Measurements from ENCODE around the gene MALSU1.

Gene MALSU1

GRCh38 chr7:23333671-23334246, 34.6 kb downstream of the MALSU1 start:
- ChIA-PET CTCF (interaction anchor here (0.7 to 0.9 kb wide), 4 partner anchors 12 to 896 kb away, joined by 3 to 4 read pairs (median 3); no protein-coding TSS in a partner anchor), POLR2A (ENCODE audit: low non-redundant PET) (no interaction called here)
- DNase-seq (ENCODE audit: low spot score): peak; percentile 81
- TF ChIP-seq CTCF (conservative IDR thresholded peaks at IDR 0.05; ENCODE audit: low read depth): no peak
- H3K27ac ChIP-seq: peak overlapping the region; percentile 93

DNA sequence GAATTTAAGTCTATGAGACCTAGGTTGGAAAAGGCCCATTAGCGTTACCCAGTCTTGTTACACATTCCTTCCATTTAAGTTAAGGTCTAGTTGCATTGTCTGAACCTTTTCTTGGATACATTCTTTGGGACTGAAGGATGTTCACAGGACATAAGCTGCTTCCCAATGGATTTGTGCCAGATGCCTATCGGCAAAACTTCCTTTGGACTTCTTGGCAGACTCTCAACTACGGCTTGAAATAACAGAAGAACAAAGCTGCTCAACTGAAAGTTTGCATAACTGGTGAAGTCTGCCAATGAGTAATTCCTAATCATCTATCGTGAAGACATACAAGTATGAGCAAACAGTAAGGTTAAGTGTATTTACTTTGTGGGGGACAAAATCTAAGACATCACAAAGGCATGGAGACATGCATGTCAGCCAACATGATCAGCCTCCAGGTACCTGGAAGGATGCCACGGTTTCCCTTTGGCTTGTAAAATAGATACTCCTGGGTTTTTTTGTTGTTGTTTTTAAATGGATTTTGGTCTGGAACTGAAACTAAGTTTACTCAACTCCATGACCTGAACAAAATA, 35.4 kb downstream of the MALSU1 start:
- no peak for TF ChIP-seq CTCF (conservative IDR thresholded peaks at IDR 0.05; ENCODE audit: low read depth)
- ChIA-PET CTCF (interaction anchor here (0.9 kb wide), 1 partner anchor 210 kb away, joined by 3 read pairs; no protein-coding TSS in a partner anchor), POLR2A (ENCODE audit: low non-redundant PET) (no interaction called here)
- H3K27ac ChIP-seq: peak overlapping the region; percentile 93
- DNase-seq (ENCODE audit: low spot score): peak; percentile 98

- no peak for DNase-seq (ENCODE audit: low spot score)
- POLR2A ChIA-PET (ENCODE audit: low non-redundant PET): no interaction called here
- CTCF ChIA-PET: interaction anchor here (0.7 to 0.9 kb wide), 2 partner anchors 144 to 209 kb away, joined by 3 read pairs; no protein-coding TSS in a partner anchor
Observed at GRCh38 chr7:23335136-23335535, 36.0 kb downstream of the MALSU1 start.

DNA sequence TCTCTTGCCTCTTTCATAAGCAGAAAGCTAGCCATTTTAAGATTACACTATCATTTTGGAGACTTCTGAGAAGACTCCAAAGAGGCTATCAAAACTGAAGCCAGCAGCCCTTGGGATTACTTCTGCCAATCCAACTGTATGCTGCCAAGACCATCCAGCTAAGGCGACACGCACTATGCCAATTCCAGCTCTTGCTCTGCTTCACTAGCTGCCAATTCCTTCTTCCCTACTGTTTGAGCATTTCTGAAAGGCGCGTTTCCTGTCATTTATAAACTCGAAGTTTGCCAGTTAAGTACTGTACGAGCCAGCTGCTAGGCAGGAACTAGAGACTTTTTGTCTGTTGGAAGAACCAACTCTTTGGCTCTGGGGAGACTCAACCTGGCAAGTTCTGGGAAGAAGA, 36.5 kb downstream of the MALSU1 start:
- no peak for DNase-seq (ENCODE audit: low spot score)
- TF ChIP-seq CTCF (conservative IDR thresholded peaks at IDR 0.05; ENCODE audit: low read depth): no peak
- peak overlapping the region; percentile 81 for H3K27ac ChIP-seq
- ChIA-PET CTCF (interaction anchor here (0.6 to 0.7 kb wide), 2 partner anchors 144 to 205 kb away, joined by 3 to 4 read pairs; no protein-coding TSS in a partner anchor), POLR2A (ENCODE audit: low non-redundant PET) (no interaction called here)

More at GRCh38 chr7:23335136-23335535, 36.0 kb downstream of the MALSU1 start:
- no peak for TF ChIP-seq CTCF (conservative IDR thresholded peaks at IDR 0.05; ENCODE audit: low read depth)
- H3K27ac ChIP-seq: peak overlapping the region; percentile 81

- POLR2A ChIA-PET (ENCODE audit: low non-redundant PET): no interaction called here
- CTCF ChIA-PET: interaction anchor here (0.6 kb wide), 1 partner anchor 204 kb away, joined by 4 read pairs; no protein-coding TSS in a partner anchor
- no peak for TF ChIP-seq CTCF (conservative IDR thresholded peaks at IDR 0.05; ENCODE audit: low read depth)
- peak overlapping the region; percentile 12; the same call in 1 of the 2 replicates for H3K27ac ChIP-seq
- no peak for DNase-seq (ENCODE audit: low spot score)
Observed at GRCh38 chr7:23336086-23336485, 36.9 kb downstream of the MALSU1 start.

DNA sequence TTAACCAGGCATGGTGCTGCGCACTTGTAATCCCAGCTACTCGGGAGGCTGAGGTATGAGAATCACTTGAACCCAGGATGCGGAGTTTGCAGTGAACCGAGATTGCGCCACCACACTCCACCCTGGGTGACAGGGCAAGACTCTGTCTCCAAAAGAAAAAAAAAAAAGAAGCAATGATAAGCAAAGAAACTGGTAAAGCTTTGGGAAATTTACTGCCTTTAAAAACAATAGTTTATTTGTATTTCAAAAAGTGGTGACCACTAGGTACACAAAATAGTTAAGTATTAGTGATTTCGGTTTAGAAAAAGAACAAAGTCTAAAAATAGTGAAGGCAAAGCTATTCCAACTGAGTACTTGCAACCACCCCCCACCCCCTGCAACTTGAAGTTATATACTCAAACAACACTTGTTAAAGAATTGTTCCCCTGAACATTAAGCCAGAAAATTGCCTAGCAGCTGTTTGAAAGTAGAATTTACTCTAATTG, 37.7 kb downstream of the MALSU1 start:
- H3K27ac ChIP-seq: peak overlapping the region; percentile 12; the same call in 1 of the 2 replicates
- POLR2A ChIA-PET (ENCODE audit: low non-redundant PET): no interaction called here
- DNase-seq (ENCODE audit: low spot score): no peak
- CTCF ChIA-PET: interaction anchor here (0.5 to 0.7 kb wide), 2 partner anchors 21 to 96 kb away, joined by 3 read pairs; no protein-coding TSS in a partner anchor
- no peak for TF ChIP-seq CTCF (conservative IDR thresholded peaks at IDR 0.05; ENCODE audit: low read depth)
